GM23338 (cell line): Measurements from ENCODE around the gene ULBP2.

Experiments
- CREB1 ChIP-seq: fragments of 250-450 bp; sonication (Bioruptor Pico); IDR thresholded peaks from 2 replicates; pipeline ENCODE4 v1.5.0; 2020; ENCODE audit warnings: low read depth, mild to moderate bottlenecking, moderate library complexity
- EZH2 ChIP-seq: fragments of 200-600 bp; sonication (generic); IDR thresholded peaks from one replicate; pipeline ENCODE4 v1.8.0; 2017; ENCODE audit warnings: antibody characterized with exemption, mild to moderate bottlenecking, low read depth; ENCODE audit not compliant: unreplicated experiment
- EZH2phosphoT487 ChIP-seq: fragments of 200-600 bp; sonication (generic); IDR thresholded peaks from one replicate; pipeline ENCODE4 v1.8.1; 2018; ENCODE audit warnings: antibody characterized with exemption; ENCODE audit not compliant: unreplicated experiment
- JUNB ChIP-seq: IDR thresholded peaks from one replicate; pipeline ENCODE4 v1.6.1; 2016; ENCODE audit warnings: antibody characterized with exemption; ENCODE audit not compliant: unreplicated experiment
- NANOG ChIP-seq: IDR thresholded peaks from 2 replicates; pipeline ENCODE4 v1.6.1; 2016; ENCODE audit warnings: antibody characterized with exemption, borderline replicate concordance
- POLR2AphosphoS5 ChIP-seq: IDR thresholded peaks from 2 replicates; pipeline ENCODE4 v1.6.1; 2016; ENCODE audit warnings: antibody characterized with exemption, low read depth
- STAT1 ChIP-seq: IDR thresholded peaks from one replicate; pipeline ENCODE4 v1.6.1; 2016; ENCODE audit warnings: antibody characterized with exemption; ENCODE audit not compliant: unreplicated experiment
- ZNF114 ChIP-seq: fragments of 250-450 bp; sonication (Bioruptor Pico); IDR thresholded peaks from 2 replicates; pipeline ENCODE4 v1.5.0; 2020; ENCODE audit warnings: mild to moderate bottlenecking, moderate library complexity
- ZNF331 ChIP-seq: fragments of 250-450 bp; sonication (Bioruptor Pico); IDR thresholded peaks from 2 replicates; pipeline ENCODE4 v1.5.0; 2020; ENCODE audit warnings: low read depth, mild to moderate bottlenecking, moderate library complexity
- TF ChIP-seq, protein P1 (sequence below), 2 experiments: fragments of 200-600 bp in 1 of 2; sonication (generic) in 1 of 2; conservative IDR thresholded peaks; 2 replicates each; pipeline versions ENCODE4 v1.5.1 to v1.6.1; 2016 to 2017; ENCODE audit warnings: antibody characterized with exemption in 2 of 2, low read depth in 2 of 2, mild to moderate bottlenecking in 2 of 2, moderate library complexity in 1 of 2
- TF ChIP-seq, protein P2 (sequence below): fragments of 250-450 bp; sonication (Bioruptor Pico); IDR thresholded peaks from 2 replicates; pipeline ENCODE4 v1.5.0; 2020; ENCODE audit warnings: mild to moderate bottlenecking, moderate library complexity
- TF ChIP-seq, protein P3 (sequence below): IDR thresholded peaks from one replicate; pipeline ENCODE4 v1.6.1; 2018; ENCODE audit warnings: antibody characterized with exemption; ENCODE audit not compliant: unreplicated experiment
- TF ChIP-seq, protein P4 (sequence below): IDR thresholded peaks from 2 replicates; pipeline ENCODE4 v1.6.1; 2016; ENCODE audit warnings: antibody characterized with exemption

DNA sequence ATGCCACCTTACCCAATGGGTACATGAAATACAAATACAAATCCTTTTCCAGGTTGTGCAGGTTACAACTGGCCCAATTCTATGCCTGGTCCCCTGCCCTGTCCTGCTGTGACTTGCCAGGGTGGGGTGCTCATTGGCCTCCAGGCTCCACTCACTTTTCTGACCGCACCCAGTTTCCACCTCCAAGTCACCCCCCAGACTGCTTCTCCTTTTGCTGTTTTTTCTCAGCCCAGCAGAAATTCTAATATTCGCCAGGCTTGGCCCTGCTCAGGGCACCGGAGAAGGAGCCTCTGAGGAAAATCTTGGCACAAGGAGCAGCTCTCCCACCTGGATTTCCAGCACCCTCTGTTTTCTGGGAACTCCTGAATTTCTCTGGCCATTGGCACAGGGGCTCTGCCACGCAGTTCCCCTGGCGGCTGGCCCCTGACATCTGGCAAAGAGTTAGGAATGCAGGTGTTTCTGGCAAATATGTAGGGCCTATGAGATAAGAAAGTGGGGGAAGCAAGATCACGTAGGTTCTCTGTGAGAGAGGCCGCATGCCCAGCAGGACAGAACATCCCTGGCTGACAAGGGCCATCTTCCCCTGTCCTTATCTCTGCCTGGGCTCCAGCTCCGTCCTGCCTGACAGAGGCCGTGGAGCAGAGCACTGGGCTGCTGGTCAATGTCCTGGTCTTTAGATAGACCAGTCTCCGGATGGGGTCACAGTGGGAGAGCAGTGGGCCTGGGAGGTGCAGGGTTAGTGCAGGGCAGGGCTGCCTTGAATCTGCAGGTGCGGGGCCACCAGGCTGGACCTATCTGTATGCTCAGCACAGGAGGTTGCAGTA is 41.0 kb upstream of the ULBP2 start:
- TF ChIP-seq, protein P1, sequence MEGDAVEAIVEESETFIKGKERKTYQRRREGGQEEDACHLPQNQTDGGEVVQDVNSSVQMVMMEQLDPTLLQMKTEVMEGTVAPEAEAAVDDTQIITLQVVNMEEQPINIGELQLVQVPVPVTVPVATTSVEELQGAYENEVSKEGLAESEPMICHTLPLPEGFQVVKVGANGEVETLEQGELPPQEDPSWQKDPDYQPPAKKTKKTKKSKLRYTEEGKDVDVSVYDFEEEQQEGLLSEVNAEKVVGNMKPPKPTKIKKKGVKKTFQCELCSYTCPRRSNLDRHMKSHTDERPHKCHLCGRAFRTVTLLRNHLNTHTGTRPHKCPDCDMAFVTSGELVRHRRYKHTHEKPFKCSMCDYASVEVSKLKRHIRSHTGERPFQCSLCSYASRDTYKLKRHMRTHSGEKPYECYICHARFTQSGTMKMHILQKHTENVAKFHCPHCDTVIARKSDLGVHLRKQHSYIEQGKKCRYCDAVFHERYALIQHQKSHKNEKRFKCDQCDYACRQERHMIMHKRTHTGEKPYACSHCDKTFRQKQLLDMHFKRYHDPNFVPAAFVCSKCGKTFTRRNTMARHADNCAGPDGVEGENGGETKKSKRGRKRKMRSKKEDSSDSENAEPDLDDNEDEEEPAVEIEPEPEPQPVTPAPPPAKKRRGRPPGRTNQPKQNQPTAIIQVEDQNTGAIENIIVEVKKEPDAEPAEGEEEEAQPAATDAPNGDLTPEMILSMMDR (conservative IDR thresholded peaks at IDR 0.05; ENCODE audit: low read depth in 2 of 2): no peak
- no peak for TF ChIP-seq POLR2AphosphoS5
- TF ChIP-seq EZH2phosphoT487: no peak
- TF ChIP-seq JUNB: no peak
- TF ChIP-seq, protein P2, sequence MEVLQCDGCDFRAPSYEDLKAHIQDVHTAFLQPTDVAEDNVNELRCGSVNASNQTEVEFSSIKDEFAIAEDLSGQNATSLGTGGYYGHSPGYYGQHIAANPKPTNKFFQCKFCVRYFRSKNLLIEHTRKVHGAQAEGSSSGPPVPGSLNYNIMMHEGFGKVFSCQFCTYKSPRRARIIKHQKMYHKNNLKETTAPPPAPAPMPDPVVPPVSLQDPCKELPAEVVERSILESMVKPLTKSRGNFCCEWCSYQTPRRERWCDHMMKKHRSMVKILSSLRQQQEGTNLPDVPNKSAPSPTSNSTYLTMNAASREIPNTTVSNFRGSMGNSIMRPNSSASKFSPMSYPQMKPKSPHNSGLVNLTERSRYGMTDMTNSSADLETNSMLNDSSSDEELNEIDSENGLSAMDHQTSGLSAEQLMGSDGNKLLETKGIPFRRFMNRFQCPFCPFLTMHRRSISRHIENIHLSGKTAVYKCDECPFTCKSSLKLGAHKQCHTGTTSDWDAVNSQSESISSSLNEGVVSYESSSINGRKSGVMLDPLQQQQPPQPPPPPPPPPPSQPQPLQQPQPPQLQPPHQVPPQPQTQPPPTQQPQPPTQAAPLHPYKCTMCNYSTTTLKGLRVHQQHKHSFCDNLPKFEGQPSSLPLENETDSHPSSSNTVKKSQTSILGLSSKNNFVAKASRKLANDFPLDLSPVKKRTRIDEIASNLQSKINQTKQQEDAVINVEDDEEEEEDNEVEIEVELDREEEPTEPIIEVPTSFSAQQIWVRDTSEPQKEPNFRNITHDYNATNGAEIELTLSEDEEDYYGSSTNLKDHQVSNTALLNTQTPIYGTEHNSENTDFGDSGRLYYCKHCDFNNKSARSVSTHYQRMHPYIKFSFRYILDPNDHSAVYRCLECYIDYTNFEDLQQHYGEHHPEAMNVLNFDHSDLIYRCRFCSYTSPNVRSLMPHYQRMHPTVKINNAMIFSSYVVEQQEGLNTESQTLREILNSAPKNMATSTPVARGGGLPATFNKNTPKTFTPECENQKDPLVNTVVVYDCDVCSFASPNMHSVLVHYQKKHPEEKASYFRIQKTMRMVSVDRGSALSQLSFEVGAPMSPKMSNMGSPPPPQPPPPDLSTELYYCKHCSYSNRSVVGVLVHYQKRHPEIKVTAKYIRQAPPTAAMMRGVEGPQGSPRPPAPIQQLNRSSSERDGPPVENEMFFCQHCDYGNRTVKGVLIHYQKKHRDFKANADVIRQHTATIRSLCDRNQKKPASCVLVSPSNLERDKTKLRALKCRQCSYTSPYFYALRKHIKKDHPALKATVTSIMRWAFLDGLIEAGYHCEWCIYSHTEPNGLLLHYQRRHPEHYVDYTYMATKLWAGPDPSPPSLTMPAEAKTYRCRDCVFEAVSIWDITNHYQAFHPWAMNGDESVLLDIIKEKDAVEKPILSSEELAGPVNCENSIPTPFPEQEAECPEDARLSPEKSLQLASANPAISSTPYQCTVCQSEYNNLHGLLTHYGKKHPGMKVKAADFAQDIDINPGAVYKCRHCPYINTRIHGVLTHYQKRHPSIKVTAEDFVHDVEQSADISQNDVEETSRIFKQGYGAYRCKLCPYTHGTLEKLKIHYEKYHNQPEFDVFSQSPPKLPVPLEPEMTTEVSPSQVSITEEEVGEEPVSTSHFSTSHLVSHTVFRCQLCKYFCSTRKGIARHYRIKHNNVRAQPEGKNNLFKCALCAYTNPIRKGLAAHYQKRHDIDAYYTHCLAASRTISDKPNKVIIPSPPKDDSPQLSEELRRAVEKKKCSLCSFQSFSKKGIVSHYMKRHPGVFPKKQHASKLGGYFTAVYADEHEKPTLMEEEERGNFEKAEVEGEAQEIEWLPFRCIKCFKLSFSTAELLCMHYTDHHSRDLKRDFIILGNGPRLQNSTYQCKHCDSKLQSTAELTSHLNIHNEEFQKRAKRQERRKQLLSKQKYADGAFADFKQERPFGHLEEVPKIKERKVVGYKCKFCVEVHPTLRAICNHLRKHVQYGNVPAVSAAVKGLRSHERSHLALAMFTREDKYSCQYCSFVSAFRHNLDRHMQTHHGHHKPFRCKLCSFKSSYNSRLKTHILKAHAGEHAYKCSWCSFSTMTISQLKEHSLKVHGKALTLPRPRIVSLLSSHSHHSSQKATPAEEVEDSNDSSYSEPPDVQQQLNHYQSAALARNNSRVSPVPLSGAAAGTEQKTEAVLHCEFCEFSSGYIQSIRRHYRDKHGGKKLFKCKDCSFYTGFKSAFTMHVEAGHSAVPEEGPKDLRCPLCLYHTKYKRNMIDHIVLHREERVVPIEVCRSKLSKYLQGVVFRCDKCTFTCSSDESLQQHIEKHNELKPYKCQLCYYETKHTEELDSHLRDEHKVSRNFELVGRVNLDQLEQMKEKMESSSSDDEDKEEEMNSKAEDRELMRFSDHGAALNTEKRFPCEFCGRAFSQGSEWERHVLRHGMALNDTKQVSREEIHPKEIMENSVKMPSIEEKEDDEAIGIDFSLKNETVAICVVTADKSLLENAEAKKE (CRISPR knock-in tag): no peak
- TF ChIP-seq EZH2: no peak
- TF ChIP-seq, protein P3, sequence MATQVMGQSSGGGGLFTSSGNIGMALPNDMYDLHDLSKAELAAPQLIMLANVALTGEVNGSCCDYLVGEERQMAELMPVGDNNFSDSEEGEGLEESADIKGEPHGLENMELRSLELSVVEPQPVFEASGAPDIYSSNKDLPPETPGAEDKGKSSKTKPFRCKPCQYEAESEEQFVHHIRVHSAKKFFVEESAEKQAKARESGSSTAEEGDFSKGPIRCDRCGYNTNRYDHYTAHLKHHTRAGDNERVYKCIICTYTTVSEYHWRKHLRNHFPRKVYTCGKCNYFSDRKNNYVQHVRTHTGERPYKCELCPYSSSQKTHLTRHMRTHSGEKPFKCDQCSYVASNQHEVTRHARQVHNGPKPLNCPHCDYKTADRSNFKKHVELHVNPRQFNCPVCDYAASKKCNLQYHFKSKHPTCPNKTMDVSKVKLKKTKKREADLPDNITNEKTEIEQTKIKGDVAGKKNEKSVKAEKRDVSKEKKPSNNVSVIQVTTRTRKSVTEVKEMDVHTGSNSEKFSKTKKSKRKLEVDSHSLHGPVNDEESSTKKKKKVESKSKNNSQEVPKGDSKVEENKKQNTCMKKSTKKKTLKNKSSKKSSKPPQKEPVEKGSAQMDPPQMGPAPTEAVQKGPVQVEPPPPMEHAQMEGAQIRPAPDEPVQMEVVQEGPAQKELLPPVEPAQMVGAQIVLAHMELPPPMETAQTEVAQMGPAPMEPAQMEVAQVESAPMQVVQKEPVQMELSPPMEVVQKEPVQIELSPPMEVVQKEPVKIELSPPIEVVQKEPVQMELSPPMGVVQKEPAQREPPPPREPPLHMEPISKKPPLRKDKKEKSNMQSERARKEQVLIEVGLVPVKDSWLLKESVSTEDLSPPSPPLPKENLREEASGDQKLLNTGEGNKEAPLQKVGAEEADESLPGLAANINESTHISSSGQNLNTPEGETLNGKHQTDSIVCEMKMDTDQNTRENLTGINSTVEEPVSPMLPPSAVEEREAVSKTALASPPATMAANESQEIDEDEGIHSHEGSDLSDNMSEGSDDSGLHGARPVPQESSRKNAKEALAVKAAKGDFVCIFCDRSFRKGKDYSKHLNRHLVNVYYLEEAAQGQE: no peak
- no peak for TF ChIP-seq CREB1 (CRISPR knock-in tag)
- TF ChIP-seq, protein P4, sequence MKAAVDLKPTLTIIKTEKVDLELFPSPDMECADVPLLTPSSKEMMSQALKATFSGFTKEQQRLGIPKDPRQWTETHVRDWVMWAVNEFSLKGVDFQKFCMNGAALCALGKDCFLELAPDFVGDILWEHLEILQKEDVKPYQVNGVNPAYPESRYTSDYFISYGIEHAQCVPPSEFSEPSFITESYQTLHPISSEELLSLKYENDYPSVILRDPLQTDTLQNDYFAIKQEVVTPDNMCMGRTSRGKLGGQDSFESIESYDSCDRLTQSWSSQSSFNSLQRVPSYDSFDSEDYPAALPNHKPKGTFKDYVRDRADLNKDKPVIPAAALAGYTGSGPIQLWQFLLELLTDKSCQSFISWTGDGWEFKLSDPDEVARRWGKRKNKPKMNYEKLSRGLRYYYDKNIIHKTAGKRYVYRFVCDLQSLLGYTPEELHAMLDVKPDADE: no peak
- no peak for TF ChIP-seq ZNF331
- no peak for TF ChIP-seq NANOG
- no peak for TF ChIP-seq ZNF114 (CRISPR knock-in tag)
- TF ChIP-seq STAT1: no peak
